Measurements from ENCODE around the gene DYNC1H1.

- TF ChIP-seq CTCF (IDR thresholded peaks at IDR 0.05) (no peak), POLR2A (IDR thresholded peaks at IDR 0.05) (no peak)
Observed at GRCh38 chr14:102080183-102081080, 116.1 kb downstream of the DYNC1H1 start.

Measured in lower leg skin (tissue), 3 donors.